SH-SY5Y (cell line): Measurements from ENCODE around the gene PTPRC.

Experiments
- GATA2 ChIP-seq: IDR thresholded peaks from 2 replicates; pipeline ENCODE4 v1.6.1; 2011; ENCODE audit warnings: mild to moderate bottlenecking, low read depth, low read length
- GATA3 ChIP-seq: IDR thresholded peaks from 2 replicates; pipeline ENCODE4 v1.6.1; 2011; ENCODE audit warnings: low read depth, mild to moderate bottlenecking, low read length, moderate library complexity

DNA sequence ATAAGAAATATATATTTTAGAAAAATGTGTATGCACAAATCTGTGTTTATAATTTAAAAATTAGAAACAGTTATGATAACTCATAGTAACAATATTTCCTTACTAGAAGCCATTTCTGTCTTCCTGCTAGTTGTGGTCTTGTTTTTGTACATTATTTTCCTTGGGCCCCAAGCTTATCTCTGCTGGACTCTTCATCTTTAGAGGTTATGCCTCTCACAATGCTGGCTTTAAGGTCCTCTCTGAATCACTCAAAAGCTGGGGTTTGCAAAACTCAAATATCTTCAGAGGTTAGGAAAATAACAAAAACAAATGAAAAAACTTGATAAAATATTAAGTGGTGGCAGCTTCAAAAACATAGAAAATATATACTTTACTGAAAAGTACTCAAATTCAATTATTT is 133.8 kb downstream of the PTPRC start:
- TF ChIP-seq GATA3, result no peak
- no peak for TF ChIP-seq GATA2
